HEK293 (cell line): Measurements from ENCODE around the gene DYRK2.

Experiments
- CTCF ChIP-seq: fragments of 450-650 bp; formaldehyde crosslinking; IDR thresholded peaks from 2 replicates; pipeline ENCODE4 v1.5.1; 2016; ENCODE audit warnings: missing biosample characterization, missing genetic modification characterization
- GLI4 ChIP-seq: fragments of 450-650 bp; formaldehyde crosslinking; IDR thresholded peaks from 2 replicates; pipeline ENCODE4 v1.5.1; 2016; ENCODE audit warnings: missing biosample characterization, missing genetic modification characterization
- KLF10 ChIP-seq: fragments of 450-650 bp; IDR thresholded peaks from 2 replicates; pipeline ENCODE4 v1.5.1; 2018; ENCODE audit warnings: missing biosample characterization, mild to moderate bottlenecking, missing genetic modification characterization
- PRDM4 ChIP-seq: fragments of 450-650 bp; formaldehyde crosslinking; IDR thresholded peaks from 2 replicates; pipeline ENCODE4 v1.5.1; 2017; ENCODE audit warnings: missing biosample characterization, missing genetic modification characterization
- REPIN1 ChIP-seq: fragments of 450-650 bp; formaldehyde crosslinking; IDR thresholded peaks from 2 replicates; pipeline ENCODE4 v1.5.1; 2017; ENCODE audit warnings: missing biosample characterization, missing genetic modification characterization, low read depth
- ZFP37 ChIP-seq: fragments of 450-650 bp; formaldehyde crosslinking; IDR thresholded peaks from 2 replicates; pipeline ENCODE4 v1.5.1; 2016; ENCODE audit warnings: missing biosample characterization, missing genetic modification characterization
- ZFP41 ChIP-seq: fragments of 450-650 bp; formaldehyde crosslinking; IDR thresholded peaks from 2 replicates; pipeline ENCODE4 v1.5.1; 2016; ENCODE audit warnings: missing biosample characterization, missing genetic modification characterization, borderline replicate concordance
- ZNF707 ChIP-seq: fragments of 450-650 bp; formaldehyde crosslinking; IDR thresholded peaks from 2 replicates; pipeline ENCODE4 v1.5.1; 2016; ENCODE audit warnings: missing biosample characterization, missing genetic modification characterization

- TF ChIP-seq GLI4 (tag by site-specific recombination) (no peak), KLF10 (no peak), PRDM4 (tag by site-specific recombination) (no peak), ZFP37 (tag by site-specific recombination) (no peak), ZNF707 (no peak), CTCF (no peak), ZFP41 (tag by site-specific recombination) (no peak), REPIN1 (no peak)
These were observed 30.2 kb upstream of the DYRK2 start for GRCh38 chr12:67618303-67618702.
